Nasal cavity respiratory epithelium epithelial cell of viscerocranial mucosa (primary cell): Measurements from ENCODE around the gene KRTAP12-3. TPM values are rescaled to one million over a fixed set of nuclear protein-coding genes. Genes with fewer than 3 reads are reported as not detected.

ENCODE experiments used
- total RNA-seq: library from RNA; depleted of rRNA; stranded (reverse); fragments of >200 nt; gene quantifications from 2 replicates; pipeline ENCODE4 v1.2.3, GENCODE V29; 2014

Gene KRTAP12-3, protein sequence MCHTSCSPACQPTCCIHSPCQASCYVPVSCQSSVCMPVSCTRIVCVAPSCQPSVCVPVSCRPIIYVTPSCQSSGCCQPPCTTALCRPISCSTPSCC
- not detected in 2 replicates for total RNA-seq

DNA sequence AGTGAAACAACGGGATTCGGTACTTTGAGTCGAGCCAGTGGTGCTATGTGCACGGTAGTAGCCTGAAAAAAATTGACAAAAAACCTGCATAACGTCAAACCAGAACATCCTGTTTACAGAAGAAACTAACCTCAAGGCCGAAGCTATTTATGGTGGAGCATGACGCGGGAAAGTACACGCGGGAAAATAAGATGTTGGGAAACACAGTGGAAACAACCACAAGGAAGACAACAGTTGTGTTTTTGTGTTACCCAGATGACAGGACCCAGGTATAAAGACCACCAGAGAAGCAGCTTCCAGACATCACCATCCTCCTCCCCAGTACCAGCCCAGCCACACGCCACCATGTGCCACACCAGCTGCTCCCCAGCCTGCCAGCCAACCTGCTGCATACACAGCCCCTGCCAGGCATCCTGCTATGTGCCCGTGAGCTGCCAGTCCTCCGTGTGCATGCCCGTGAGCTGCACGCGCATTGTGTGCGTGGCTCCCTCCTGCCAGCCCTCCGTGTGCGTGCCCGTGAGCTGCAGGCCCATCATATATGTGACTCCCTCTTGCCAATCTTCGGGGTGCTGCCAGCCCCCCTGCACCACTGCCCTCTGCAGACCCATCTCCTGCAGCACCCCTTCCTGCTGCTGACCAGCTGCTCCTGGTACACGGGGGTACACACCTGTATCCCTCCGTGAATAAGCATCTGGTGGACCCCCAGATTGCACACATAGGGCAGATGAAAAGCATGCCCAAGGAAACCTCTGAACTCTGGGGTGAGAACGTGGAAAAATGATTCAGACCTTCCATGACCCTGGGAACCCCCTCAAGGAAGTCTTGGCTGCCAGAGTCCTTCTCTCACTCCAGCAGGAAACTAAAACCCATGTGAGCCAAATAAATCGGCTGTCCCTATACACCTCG lies at the start of gene KRTAP12-3:
KRTAP12-3 (plus strand) TSS at position 298 of the 906 bp plus-strand sequence; CDS start at position 346, 48 bp downstream.

DNA sequence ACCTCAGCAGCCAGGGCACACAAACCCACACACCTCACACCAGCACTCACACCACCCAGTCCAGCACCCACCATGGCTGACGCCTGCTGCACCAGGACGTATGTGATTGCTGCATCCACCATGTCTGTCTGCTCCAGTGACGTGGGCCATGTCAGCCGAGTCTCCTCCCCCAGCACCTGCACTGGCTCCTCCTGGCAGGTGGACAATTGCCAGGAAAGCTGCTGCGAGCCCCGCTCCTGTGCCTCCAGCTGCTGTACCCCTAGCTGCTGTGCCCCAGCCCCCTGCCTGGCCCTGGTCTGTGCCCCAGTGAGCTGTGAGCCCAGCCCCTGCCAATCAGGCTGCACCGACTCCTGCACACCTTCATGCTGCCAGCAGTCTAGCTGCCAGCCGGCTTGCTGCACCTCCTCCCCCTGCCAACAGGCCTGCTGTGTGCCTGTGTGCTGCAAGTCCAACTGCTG lies 45.7 kb upstream of the KRTAP12-3 start, which contains the start of gene KRTAP10-8:
KRTAP10-8 (plus strand) TSS at position 51 of the 458 bp plus-strand sequence; CDS start at position 73, 22 bp downstream.

DNA sequence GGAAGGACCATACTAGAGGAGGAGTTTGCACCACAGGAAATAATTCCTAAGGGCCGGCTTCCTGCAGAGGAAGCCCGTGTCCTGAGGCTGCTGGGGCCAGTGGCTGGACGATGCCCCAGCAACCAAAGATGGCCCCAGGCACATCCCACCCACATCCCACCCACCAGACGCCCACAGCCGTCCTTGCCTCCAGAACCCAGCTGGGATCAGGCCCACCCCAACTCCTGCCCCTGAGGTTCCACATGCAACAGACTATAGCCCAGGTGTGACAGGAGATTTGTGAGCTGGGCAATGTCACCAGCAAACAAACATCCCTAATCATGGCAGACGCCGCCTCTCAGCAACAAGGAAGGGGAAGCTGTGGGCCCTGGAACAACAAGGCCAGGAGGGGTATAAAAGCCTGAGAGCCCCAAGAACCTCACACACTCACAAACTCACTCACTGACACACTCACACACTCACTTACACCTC lies 31.0 kb upstream of the KRTAP12-3 start, which contains the start of gene KRTAP10-9:
KRTAP10-9 (plus strand) TSS at position 421 of the 471 bp plus-strand sequence. CDS start 79 bp downstream, outside the sequence.

DNA sequence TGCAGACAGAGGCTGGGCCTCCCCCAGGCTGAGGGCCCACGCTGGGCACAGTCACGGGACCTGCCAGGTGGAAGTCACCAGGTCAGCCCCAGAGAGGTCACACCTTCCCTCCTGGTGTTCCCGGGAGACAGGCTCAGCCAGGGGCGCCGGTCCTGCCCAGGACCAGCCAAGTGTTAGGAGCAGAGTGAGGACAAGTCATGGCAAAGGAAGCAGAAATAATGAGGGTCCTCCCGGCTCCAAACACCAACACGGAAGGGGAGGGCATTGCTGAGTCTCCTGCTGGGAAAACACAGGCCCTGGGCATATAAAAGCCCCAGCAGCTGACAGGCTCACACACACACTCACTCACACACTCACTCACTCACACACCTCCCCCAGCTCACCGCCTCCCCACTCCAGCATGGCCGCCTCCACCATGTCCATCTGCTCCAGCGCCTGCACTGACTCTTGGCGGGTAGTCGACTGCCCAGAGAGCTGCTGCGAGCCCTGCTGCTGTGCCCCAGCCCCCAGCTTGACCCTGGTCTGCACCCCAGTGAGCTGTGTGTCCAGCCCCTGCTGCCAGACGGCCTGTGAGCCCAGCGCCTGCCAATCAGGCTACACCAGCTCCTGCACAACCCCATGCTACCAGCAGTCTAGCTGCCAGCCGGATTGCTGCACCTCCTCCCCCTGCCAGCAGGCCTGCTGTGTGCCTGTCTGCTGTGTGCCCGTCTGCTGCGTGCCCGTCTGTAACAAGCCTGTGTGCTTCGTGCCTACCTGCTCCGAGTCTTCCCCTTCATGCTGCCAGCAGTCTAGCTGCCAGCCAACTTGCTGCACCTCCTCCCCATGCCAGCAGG lies 20.5 kb upstream of the KRTAP12-3 start, which contains the start of gene KRTAP10-10:
KRTAP10-10 (plus strand) TSS at position 339 of the 833 bp plus-strand sequence; CDS start at position 401, 62 bp downstream.

DNA sequence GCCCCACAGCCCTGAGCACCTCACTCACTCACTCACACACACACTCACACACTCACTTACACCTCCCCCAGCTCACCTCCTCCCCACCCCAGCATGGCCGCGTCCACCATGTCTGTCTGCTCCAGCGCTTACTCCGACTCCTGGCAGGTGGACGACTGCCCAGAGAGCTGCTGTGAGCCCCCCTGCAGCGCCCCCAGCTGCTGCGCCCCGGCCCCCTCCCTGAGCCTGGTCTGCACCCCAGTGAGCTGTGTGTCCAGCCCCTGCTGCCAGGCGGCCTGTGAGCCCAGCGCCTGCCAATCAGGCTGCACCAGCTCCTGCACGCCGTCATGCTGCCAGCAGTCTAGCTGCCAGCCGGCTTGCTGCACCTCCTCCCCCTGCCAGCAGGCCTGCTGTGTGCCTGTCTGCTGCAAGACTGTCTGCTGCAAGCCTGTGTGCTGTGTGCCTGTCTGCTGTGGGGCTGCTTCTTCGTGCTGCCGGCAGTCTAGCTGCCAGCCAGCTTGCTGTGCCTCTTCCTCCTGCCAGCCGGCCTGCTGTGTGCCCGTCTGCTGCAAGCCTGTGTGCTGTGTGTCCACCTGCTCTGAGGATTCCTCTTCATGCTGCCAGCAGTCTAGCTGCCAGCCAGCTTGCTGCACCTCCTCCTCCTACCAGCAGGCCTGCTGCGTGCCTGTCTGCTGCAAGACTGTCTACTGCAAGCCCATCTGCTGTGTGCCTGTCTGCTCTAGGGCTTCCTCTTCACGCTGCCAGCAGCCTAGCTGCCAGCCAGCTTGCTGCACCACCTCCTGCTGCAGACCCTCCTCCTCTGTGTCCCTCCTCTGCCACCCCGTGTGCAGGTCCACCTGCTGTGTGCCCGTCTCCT lies 11.1 kb upstream of the KRTAP12-3 start, which contains the start of gene KRTAP10-11:
KRTAP10-11 (plus strand) TSS at position 49 of the 856 bp plus-strand sequence; CDS start at position 94, 45 bp downstream.

DNA sequence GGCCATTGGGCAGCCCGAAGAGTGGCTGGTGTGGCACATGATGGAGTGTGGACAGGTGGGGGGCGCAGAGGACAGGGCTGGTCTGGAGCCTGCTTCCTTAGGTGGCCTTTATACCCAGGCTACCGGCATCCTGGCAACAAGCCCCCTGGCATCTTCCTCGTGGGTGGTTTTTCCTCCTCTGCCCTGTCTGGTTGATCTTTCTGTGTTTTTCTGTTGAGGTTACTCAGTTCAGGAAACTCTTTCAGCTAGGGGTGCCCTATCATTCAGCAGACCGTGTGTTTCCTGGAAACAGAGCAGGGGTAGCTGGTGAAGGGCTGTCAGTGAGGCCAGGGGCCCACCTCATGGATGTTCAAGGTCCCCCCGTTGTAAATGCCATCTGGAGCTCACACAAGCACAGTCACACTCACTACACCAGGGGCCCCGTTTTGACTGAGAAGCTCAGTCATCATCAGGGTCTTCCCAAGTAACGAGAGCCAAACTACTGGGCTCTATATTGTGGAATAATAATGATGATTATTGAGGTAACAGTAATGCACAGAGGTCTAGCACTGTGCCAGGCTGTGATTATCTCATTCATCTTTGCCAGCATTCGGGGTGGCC lies 3.1 kb upstream of the KRTAP12-3 start, which contains the start of gene KRTAP12-4:
KRTAP12-4 (minus strand) TSS at position 84 of the 600 bp plus-strand sequence; CDS start at position 39, 45 bp downstream.

DNA sequence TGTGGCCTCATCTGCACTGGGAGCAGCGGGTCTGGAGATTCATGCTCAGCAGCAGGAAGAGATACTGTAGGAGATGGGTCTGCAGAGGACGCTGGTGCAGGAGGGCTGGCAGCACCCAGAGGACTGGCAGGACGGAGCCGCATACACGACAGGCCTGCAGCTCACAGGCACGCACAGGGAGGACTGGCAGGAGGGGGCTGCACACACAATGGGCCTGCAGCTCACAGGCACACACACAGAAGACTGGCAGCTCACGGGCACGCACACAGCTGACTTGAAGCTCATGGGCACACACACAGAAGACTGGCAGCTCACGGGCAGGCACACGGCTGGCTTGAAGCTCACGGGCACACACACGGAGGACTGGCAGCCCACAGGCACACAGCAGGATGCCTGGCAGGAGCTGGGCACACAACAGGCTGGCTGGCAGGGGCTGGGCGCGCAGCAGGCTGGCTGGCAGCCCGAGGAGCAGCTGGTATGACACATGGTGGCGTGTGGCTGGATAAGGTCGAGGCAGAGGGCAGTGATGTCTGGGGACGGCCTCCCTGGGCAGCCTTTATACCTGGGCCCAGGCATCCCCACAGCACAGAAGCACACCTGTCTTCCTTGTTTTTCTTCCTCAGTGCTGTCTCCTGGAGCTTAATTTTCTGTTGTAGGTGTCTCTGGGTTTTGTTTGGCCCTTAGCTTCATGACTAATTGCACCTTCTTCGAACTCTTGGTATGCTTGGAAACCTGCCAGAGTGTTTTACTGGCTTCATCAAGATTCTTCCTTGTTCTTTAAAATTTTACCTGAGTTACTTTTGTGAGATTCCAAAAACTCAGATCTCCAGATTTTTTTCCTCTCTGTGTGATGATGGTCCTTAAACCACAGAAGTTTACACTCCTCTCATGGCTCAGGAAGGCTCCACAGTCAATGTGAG lies 8.9 kb downstream of the KRTAP12-3 start, which contains the start of gene KRTAP12-2:
KRTAP12-2 (minus strand) TSS at position 527 of the 920 bp plus-strand sequence; CDS start at position 486, 41 bp downstream.

DNA sequence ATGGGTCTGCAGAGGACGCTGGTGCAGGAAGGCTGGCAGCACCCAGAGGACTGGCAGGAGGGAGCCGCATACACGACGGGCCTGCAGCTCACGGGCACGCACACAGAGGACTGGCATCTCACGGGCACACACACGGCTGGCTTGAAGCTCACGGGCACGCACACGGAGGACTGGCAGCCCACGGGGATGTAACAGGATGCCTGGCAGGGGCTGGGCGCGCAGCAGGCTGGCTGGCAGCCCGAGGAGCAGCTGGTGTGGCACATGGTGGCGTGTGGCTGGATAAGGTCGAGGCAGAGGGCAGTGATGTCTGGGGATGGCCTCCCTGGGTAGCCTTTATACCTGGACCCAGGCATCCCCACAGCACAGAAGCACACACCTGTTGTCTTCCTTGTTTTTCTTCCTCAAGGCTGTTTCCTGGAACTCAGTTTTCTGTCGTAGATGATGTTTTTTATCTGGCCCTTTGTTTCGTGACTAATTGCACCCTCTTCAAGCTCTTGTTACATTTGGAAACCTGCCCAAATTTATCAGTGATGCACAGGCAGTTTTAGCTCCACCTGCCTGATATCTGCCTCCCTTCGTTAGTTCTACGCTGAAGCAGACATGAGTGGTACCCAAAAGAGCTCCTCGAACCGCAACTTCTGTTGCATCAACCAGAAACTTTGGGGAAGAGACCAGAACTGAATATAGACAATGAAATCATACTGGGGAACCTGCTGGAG lies 24.3 kb downstream of the KRTAP12-3 start, which contains the start of gene KRTAP12-1:
KRTAP12-1 (minus strand) TSS at position 303 of the 719 bp plus-strand sequence; CDS start at position 263, 40 bp downstream.

DNA sequence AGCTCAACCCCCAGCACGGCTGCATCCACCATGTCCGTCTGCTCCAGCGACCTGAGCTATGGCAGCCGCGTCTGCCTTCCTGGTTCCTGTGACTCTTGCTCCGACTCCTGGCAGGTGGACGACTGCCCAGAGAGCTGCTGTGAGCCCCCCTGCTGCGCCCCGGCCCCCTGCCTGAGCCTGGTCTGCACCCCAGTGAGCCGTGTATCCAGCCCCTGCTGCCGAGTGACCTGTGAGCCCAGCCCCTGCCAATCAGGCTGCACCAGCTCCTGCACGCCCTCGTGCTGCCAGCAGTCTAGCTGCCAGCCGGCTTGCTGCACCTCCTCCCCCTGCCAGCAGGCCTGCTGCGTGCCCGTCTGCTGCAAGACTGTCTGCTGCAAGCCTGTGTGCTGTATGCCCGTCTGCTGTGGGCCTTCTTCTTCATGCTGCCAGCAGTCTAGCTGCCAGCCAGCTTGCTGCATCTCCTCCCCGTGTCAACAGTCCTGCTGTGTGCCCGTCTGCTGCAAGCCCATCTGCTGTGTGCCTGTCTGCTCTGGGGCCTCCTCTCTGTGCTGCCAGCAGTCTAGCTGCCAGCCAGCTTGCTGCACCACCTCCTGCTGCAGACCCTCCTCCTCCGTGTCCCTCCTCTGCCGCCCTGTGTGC lies 39.6 kb downstream of the KRTAP12-3 start, which contains the start of gene KRTAP10-12:
KRTAP10-12 (plus strand) TSS at position 1 of the 639 bp plus-strand sequence; CDS start at position 31, 30 bp downstream.

Other genes starting within 250 kb of the KRTAP12-3 start
- 0.34 and 1.4 TPM in 2 replicates for gene LRRC3, start 202.4 kb upstream of the KRTAP12-3 start, total RNA-seq
- not detected in 2 replicates for gene KRTAP10-1, start 117.7 kb upstream of the KRTAP12-3 start, total RNA-seq
- not detected in 2 replicates for gene KRTAP10-2, start 106.4 kb upstream of the KRTAP12-3 start, total RNA-seq
- not detected in 2 replicates for gene KRTAP10-3, start 99.1 kb upstream of the KRTAP12-3 start, total RNA-seq
- gene KRTAP10-4, start 84.2 kb upstream of the KRTAP12-3 start, total RNA-seq, result not detected in 2 replicates
- not detected in 2 replicates for gene KRTAP10-5, start 77.3 kb upstream of the KRTAP12-3 start, total RNA-seq
- gene KRTAP10-6, start 65.4 kb upstream of the KRTAP12-3 start, total RNA-seq, result not detected in 2 replicates
- gene KRTAP10-7, start 57.3 kb upstream of the KRTAP12-3 start, total RNA-seq, result not detected in 2 replicates
- gene KRTAP10-8, start 45.9 kb upstream of the KRTAP12-3 start, total RNA-seq, result not detected in 2 replicates
- gene KRTAP10-9, start 30.8 kb upstream of the KRTAP12-3 start, total RNA-seq, result not detected in 2 replicates
- gene KRTAP10-10, start 20.6 kb upstream of the KRTAP12-3 start, total RNA-seq, result not detected in 2 replicates
- gene KRTAP10-11, start 11.5 kb upstream of the KRTAP12-3 start, total RNA-seq, result not detected in 2 replicates
- not detected in 2 replicates for gene KRTAP12-4, start 3.3 kb upstream of the KRTAP12-3 start, total RNA-seq
- gene KRTAP12-2, start 9.0 kb downstream of the KRTAP12-3 start, total RNA-seq, result not detected in 2 replicates
- not detected in 2 replicates for gene KRTAP12-1, start 24.2 kb downstream of the KRTAP12-3 start, total RNA-seq
- not detected in 2 replicates for gene KRTAP10-12, start 39.2 kb downstream of the KRTAP12-3 start, total RNA-seq
- gene TSPEAR, start 53.6 kb downstream of the KRTAP12-3 start, total RNA-seq, result not detected in 2 replicates
- 80.3 and 124 TPM in 2 replicates for gene UBE2G2, start 143.9 kb downstream of the KRTAP12-3 start, total RNA-seq
- gene SUMO3, start 160.1 kb downstream of the KRTAP12-3 start, total RNA-seq, result 81.4 and 116 TPM in 2 replicates
- gene PTTG1IP, start 215.8 kb downstream of the KRTAP12-3 start, total RNA-seq, result 156 and 164 TPM in 2 replicates